GM12891 (cell line): ENCODE data around the gene AGBL1.

Experiments
- POLR2A ChIP-seq: IDR thresholded peaks from 2 replicates; pipeline ENCODE4 v1.6.1; 2011; ENCODE audit warnings: low read depth, low read length, control low read depth
- SPI1 ChIP-seq: IDR thresholded peaks from 2 replicates; pipeline ENCODE4 v1.6.1; 2011; ENCODE audit warnings: low read depth, low read length, control low read depth
- TAF1 ChIP-seq: IDR thresholded peaks from 2 replicates; pipeline ENCODE4 v1.6.1; 2011; ENCODE audit warnings: low read depth, low read length, control low read depth

- TF ChIP-seq TAF1 (no peak), POLR2A (no peak), SPI1 (no peak)
Observed at GRCh38 chr15:86403914-86404583, 324.4 kb downstream of the AGBL1 start.
